Dedifferentiated amniotic fluid mesenchymal stem cell (primary cell): ENCODE results near the gene BNIPL.
A peak's percentile ranks its signal among the peaks of the same experiment; 100 is the strongest.

Experiments
- DNase-seq: peaks from one replicate; pipeline ENCODE4 v3.0.0-alpha.2; 2016; ENCODE audit errors: extremely low spot score

BNIPL gene

GRCh38 chr1:151009674-151010345 lies 26.6 kb upstream of the BNIPL start:
- DNase-seq = no peak

GRCh38 chr1:151010346-151010726 lies 26.1 kb upstream of the BNIPL start:
- no peak for DNase-seq

GRCh38 chr1:151011154-151011850 lies 25.1 kb upstream of the BNIPL start:
- DNase-seq = no peak

GRCh38 chr1:151012684-151013471 lies 23.5 kb upstream of the BNIPL start:
- DNase-seq = no peak

- DNase-seq = no peak
Measured at GRCh38 chr1:151013518-151013917, 22.9 kb upstream of the BNIPL start.

- DNase-seq = peak; percentile 51
Measured at GRCh38 chr1:151024540-151025146, 11.7 kb upstream of the BNIPL start.

GRCh38 chr1:151026460-151026859 lies 9.9 kb upstream of the BNIPL start:
- DNase-seq = no peak

- DNase-seq = no peak
Measured at GRCh38 chr1:151032164-151032563, 4.2 kb upstream of the BNIPL start.

GRCh38 chr1:151035167-151035566 lies 1.2 kb upstream of the BNIPL start:
- no peak for DNase-seq

GRCh38 chr1:151037032-151037431 lies 646 bp downstream of the BNIPL start:
- DNase-seq = no peak

- DNase-seq = no peak
Measured at GRCh38 chr1:151039521-151039920, 3.1 kb downstream of the BNIPL start.

GRCh38 chr1:151043163-151043562 lies 6.8 kb downstream of the BNIPL start:
- DNase-seq = no peak

GRCh38 chr1:151047591-151047924 lies 11.2 kb downstream of the BNIPL start, which contains the start of gene C1orf56:
C1orf56 (plus strand) TSS chr1:151047751; CDS start chr1:151047848, 97 bp downstream.
- DNase-seq = no peak

- peak; percentile 46 for DNase-seq
Measured at GRCh38 chr1:151047925-151048644, 11.7 kb downstream of the BNIPL start.

- no peak for DNase-seq
Measured at GRCh38 chr1:151048645-151049032, 12.3 kb downstream of the BNIPL start.

GRCh38 chr1:151049458-151049857 lies 13.1 kb downstream of the BNIPL start:
- no peak for DNase-seq

GRCh38 chr1:151050051-151050688 lies 13.8 kb downstream of the BNIPL start:
- no peak for DNase-seq

GRCh38 chr1:151051356-151052009 lies 15.1 kb downstream of the BNIPL start:
- no peak for DNase-seq

GRCh38 chr1:151054971-151055547 lies 18.7 kb downstream of the BNIPL start:
- no peak for DNase-seq

GRCh38 chr1:151055581-151055980 lies 19.2 kb downstream of the BNIPL start:
- DNase-seq = no peak
